Brain microvascular endothelial cell (primary cell): ENCODE data around the gene PLCB2.

Experiments used
- DNase-seq: peaks from one replicate; pipeline ENCODE4 v3.0.0-alpha.2; 2020
- H3K27ac ChIP-seq: fragments of 250-450 bp; sonication (Bioruptor Pico); 2 replicates; pipeline ENCODE4 v1.5.1; 2020; ENCODE audit warnings: mild to moderate bottlenecking, moderate library complexity
- H3K27me3 ChIP-seq: fragments of 250-450 bp; sonication (Bioruptor Pico); replicated peaks from 2 replicates; pipeline ENCODE4 v1.5.1; 2020; ENCODE audit warnings: mild to moderate bottlenecking
- H3K36me3 ChIP-seq: fragments of 250-450 bp; sonication (Bioruptor Pico); replicated peaks from 2 replicates; pipeline ENCODE4 v1.5.1; 2020; ENCODE audit warnings: mild to moderate bottlenecking
- H3K4me3 ChIP-seq: 2 replicates; pipeline ENCODE4 v1.5.1; 2011; ENCODE audit warnings: low read depth, mild to moderate bottlenecking, control low read depth, low read length, moderate library complexity
- in situ Hi-C: cut with HindIII; loops from 2 replicates; pipeline ENCODE4 v1.10.0; 2017; ENCODE audit warnings: low sequenced_read_pairs, low pct_ligation_motif_present
- TF ChIP-seq, protein P1 (sequence below): IDR thresholded peaks from 2 replicates; pipeline ENCODE4 v1.5.1; 2011; ENCODE audit warnings: low read depth, mild to moderate bottlenecking, moderate library complexity, low read length, control low read depth, inconsistent platforms; ENCODE audit errors: missing control alignments

The PLCB2 gene

DNA sequence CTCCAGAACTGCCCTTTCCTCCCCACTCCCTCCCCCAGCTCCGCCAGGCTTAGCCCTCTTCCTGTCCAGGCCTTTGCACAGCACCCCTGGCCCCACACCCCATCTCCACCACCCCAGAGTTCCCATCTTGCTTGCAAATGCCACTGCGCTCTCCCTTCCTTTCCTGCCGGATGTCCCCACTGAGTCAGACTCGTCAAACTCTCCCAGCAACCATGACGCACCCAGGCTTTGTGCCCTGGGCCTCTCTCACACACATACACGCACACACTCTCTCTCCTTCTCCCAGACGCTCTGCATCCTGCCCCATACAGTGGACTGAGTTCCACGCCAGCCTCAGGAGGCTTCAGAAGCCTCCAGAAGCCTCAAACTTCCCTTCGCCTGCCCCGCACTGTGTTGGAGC lies 35.8 kb upstream of the PLCB2 start:
- no peak overlapping the region for H3K4me3 ChIP-seq
- in situ Hi-C loops = no loop called here
- DNase-seq = peak; percentile 96
- no peaks in the 10 kb centered on the region for H3K27me3 ChIP-seq
- H3K27ac ChIP-seq = peak overlapping the region; percentile 96
- no peaks in the 10 kb centered on the region for H3K36me3 ChIP-seq
- TF ChIP-seq, protein P1, sequence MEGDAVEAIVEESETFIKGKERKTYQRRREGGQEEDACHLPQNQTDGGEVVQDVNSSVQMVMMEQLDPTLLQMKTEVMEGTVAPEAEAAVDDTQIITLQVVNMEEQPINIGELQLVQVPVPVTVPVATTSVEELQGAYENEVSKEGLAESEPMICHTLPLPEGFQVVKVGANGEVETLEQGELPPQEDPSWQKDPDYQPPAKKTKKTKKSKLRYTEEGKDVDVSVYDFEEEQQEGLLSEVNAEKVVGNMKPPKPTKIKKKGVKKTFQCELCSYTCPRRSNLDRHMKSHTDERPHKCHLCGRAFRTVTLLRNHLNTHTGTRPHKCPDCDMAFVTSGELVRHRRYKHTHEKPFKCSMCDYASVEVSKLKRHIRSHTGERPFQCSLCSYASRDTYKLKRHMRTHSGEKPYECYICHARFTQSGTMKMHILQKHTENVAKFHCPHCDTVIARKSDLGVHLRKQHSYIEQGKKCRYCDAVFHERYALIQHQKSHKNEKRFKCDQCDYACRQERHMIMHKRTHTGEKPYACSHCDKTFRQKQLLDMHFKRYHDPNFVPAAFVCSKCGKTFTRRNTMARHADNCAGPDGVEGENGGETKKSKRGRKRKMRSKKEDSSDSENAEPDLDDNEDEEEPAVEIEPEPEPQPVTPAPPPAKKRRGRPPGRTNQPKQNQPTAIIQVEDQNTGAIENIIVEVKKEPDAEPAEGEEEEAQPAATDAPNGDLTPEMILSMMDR = no peak

DNA sequence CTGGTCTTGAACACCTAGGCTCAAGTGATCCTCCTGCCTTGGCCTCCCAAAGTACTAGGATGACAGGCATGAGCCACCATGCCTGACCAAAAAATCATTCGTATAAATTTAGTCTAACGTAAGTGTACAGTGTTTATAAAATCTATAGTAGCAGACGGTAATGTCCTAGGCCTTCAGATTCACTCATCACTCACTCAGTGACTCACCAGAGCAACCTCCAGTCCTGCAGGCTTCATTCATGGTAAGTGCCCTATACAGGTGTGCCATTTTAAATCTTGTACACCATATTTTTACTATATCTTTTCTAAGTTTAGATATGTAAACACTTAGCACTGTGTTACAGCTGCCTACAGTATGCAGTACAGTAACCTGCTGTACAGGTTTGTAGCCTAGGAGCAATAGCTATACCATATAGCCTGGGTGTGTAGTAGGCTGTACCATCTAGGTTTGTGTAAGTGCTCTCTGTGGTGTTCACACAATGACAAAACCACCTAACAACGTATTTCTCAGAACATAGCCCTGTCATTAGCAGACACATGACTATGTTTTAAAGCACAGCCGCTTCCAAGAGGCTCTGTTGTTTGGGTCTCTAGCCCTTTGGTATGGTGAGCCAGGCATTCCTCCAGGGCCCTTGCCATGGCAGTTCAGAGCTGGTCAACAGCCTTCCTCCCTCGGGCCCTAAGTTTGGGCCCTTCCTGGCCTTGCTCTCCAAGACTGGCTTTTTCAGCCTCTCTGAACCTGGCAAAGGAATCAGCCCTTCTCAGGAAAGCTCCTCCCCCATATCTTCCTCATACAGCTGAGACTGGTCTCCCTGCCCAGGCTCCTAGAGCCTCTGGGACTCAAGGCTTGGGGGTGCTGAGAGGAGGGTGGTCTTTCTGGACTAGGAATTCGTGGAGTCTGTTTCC lies 34.9 kb upstream of the PLCB2 start:
- DNase-seq = no peak
- no peaks in the 10 kb centered on the region for H3K27me3 ChIP-seq
- H3K4me3 ChIP-seq = no peak overlapping the region
- H3K27ac ChIP-seq = peak overlapping the region; percentile 96
- peaks cover under 1% of the 10 kb centered on the region for H3K36me3 ChIP-seq
- TF ChIP-seq, protein P1 = no peak
- in situ Hi-C loops = no loop called here

DNA sequence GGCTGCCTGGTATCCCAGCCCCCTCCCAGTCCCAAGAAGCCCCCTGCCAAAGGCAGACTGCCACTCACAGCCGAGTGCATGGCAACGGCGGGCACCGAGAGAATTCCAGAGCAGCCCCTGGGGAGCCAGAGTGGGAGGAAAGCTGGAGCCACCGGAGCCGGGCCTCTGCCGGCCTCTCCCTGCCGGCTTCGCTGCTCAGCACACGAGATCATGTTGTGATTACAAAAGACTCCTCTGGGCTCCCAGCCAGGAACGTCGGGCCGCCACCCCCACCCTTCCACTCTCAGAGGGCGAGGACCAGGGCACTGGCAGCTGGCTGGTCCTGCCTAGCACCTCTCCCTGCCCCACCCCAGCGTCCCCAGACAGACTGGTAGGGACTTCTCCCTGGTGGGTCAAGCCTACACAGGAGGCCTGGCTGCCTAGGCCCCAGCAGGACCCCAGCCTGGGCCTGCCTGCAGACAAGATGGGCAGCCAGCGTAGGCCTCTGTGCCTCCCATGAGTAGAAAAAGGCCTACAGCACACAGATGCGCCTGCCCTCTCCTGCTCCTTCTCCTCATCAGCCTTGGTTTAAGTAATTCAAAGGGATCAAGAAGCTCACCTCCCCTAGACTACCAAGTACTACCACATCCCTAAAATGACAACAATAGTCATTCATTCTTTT lies 33.1 kb upstream of the PLCB2 start, which contains the start of gene CCDC9B:
Gene CCDC9B, minus strand, starts transcription at position 200 of the 661 bp plus-strand sequence. Its CDS starts 120 bp downstream, at position 80.
- Histone ChIP-seq H3K4me3 (peak within 1 kb of the TSS; percentile 56), H3K27me3 (no peaks in the 10 kb centered on the region), H3K36me3 (peaks cover 17% of the 10 kb centered on the region), H3K27ac (peak within 1 kb of the TSS; percentile 95)
- in situ Hi-C loops = no loop called here
- TF ChIP-seq, protein P1 = no peak
- DNase-seq = peak; percentile 81

DNA sequence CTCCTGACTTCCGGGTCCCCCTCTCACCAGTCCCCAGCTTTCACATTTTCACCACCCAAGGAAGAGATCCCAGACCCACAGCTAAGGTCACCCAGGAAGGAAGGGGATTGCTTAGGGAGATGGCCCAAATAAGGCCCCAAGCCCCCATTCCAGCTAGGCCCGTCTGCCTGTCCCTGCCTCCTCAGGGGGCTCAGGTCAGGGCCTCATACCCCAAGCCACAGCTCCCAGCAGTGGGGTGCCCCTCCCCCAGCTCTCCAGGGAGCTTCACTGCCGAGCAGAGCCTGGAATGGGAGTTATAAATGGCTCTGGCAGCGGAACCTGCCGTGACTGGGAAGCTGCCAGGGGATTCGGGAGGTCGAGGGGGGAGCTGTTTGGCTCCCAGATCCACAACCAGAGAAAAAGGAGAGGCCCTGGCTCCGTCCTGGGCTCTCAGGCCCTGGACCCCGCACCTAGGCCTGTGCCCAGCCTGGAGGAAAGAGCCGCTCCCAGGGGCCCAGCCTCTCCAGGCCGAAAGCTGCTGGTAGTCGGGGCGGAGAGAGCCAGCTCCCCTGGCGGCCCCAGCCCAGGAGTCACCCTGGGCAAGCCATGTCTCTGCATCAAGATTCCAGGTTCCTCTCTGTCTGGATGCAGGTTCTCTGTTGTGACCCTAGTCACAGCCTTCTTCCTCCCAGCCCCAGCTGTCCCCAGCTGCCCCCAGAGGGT lies 32.5 kb upstream of the PLCB2 start:
- DNase-seq = no peak
- Histone ChIP-seq H3K36me3 (peaks cover 23% of the 10 kb centered on the region), H3K4me3 (peak overlapping the region; percentile 56), H3K27me3 (no peaks in the 10 kb centered on the region), H3K27ac (peak overlapping the region; percentile 95)
- TF ChIP-seq, protein P1 = no peak
- in situ Hi-C loops = no loop called here

DNA sequence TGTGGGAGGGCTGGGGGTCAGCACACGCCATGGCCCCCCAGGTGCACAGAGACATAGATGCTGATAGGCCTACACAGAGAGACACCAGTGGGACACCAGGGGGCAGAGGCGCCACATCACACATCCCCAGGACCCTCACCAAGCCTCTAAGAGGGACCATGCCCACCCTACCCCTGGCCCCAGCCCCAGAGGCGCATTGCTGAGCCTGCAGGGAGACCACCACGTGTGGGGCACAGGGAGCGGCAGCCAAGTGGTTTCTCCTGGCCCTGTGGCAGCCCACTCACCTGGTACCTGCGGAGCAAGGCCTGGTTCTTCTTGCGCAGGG lies 31.8 kb upstream of the PLCB2 start:
- peaks cover 26% of the 10 kb centered on the region for H3K36me3 ChIP-seq
- in situ Hi-C loops = no loop called here
- TF ChIP-seq, protein P1 = peak; percentile 50
- H3K4me3 ChIP-seq = peak overlapping the region; percentile 56
- peak overlapping the region; percentile 95 for H3K27ac ChIP-seq
- DNase-seq = no peak
- H3K27me3 ChIP-seq = no peaks in the 10 kb centered on the region
